CD14-positive monocyte (primary cell): ENCODE data around the gene SLC25A45. TPM values are rescaled to one million over a fixed set of nuclear protein-coding genes. Genes with fewer than 3 reads are reported as not detected.

Source experiments
- DNase-seq, 3 donors: peaks; one replicate each; pipeline ENCODE4 v3.0.0-alpha.2; 2011 to 2022
- H2AFZ ChIP-seq: 2 replicates; pipeline ENCODE4 v1.6.0; 2012; ENCODE audit warnings: mild to moderate bottlenecking, low read depth, low read length, inconsistent platforms; ENCODE audit not compliant: insufficient read depth, poor library complexity, severe bottlenecking
- H3K27ac ChIP-seq, 2 donors: 1 replicate in 1 of 2; 2 replicates in 1 of 2; pipeline ENCODE4 v1.5.1; 2012 to 2013; ENCODE audit warnings: low read length in 2 of 2, control low read depth in 1 of 2, inconsistent platforms in 1 of 2, low read depth in 1 of 2, mild to moderate bottlenecking in 1 of 2
- H3K27me3 ChIP-seq, 2 donors: one replicate each; pipeline versions ENCODE4 v1.6.0 to v1.6.1; 2011 to 2013; ENCODE audit warnings: low read length in 2 of 2; ENCODE audit not compliant: control insufficient read depth in 2 of 2, insufficient read depth in 2 of 2
- H3K36me3 ChIP-seq, 2 donors: replicated peaks in 1 of 2; 1 replicate in 1 of 2; 2 replicates in 1 of 2; pipeline versions ENCODE4 v1.5.1 to v1.6.1; 2012 to 2013; ENCODE audit warnings: low read length in 2 of 2, control low read depth in 1 of 2, inconsistent platforms in 1 of 2, mild to moderate bottlenecking in 1 of 2; ENCODE audit not compliant: insufficient read depth in 2 of 2, control insufficient read depth in 1 of 2
- H3K4me1 ChIP-seq, 2 donors: 1 replicate in 1 of 2; 2 replicates in 1 of 2; pipeline versions ENCODE4 v1.5.1 to v1.6.1; 2012 to 2013; ENCODE audit warnings: low read length in 2 of 2, control low read depth in 1 of 2, inconsistent platforms in 1 of 2, mild to moderate bottlenecking in 1 of 2, moderate library complexity in 1 of 2; ENCODE audit not compliant: insufficient read depth in 2 of 2, control insufficient read depth in 1 of 2
- H3K4me2 ChIP-seq: replicated peaks from 2 replicates; pipeline ENCODE3; 2012; ENCODE audit warnings: low read length, moderate library complexity, mild to moderate bottlenecking; ENCODE audit not compliant: poor library complexity, severe bottlenecking; ENCODE audit errors: extremely low read depth
- H3K4me3 ChIP-seq, 3 experiments: fragments of 200-600 bp in 1 of 3; sonication (generic) in 1 of 3; replicated peaks in 1 of 3; 1 replicate in 2 of 3; 2 replicates in 1 of 3; pipeline ENCODE4 v1.5.1; 2011 to 2013; ENCODE audit warnings: low read length in 3 of 3, mild to moderate bottlenecking in 3 of 3, control low read depth in 2 of 3, low read depth in 2 of 3, inconsistent platforms in 1 of 3, moderate library complexity in 1 of 3
- H3K79me2 ChIP-seq: 2 replicates; pipeline ENCODE4 v1.6.0; 2012; ENCODE audit warnings: mild to moderate bottlenecking, control low read depth, inconsistent platforms, low read length, moderate library complexity; ENCODE audit not compliant: insufficient read depth
- H3K9ac ChIP-seq: 2 replicates; pipeline ENCODE4 v1.6.0; 2017; ENCODE audit warnings: low read length, mild to moderate bottlenecking; ENCODE audit not compliant: insufficient read depth, poor library complexity, severe bottlenecking
- H3K9me3 ChIP-seq, 2 donors: replicated peaks in 1 of 2; 1 replicate in 1 of 2; 2 replicates in 1 of 2; pipeline versions ENCODE4 v1.5.1 to v1.6.1; 2012 to 2013; ENCODE audit warnings: low read length in 2 of 2, control low read depth in 1 of 2; ENCODE audit not compliant: control insufficient read depth in 1 of 2, insufficient read depth in 1 of 2
- H4K20me1 ChIP-seq: 2 replicates; pipeline ENCODE4 v1.6.0; 2012; ENCODE audit warnings: mild to moderate bottlenecking, low read length, control low read depth, moderate library complexity; ENCODE audit not compliant: insufficient read depth
- H3K27ac Mint-ChIP-seq, 7 donors: one replicate each; pipeline ENCODE4 v1.8.0; 2020; ENCODE audit warnings: mild to moderate bottlenecking in 7 of 7, mixed read lengths in 7 of 7, moderate library complexity in 6 of 7, inconsistent platforms in 2 of 7
- H3K27me3 Mint-ChIP-seq, 3 donors: one replicate each; pipeline ENCODE4 v1.8.0; 2021 to 2022; ENCODE audit warnings: low read depth in 3 of 3, mild to moderate bottlenecking in 3 of 3, mixed read lengths in 3 of 3, moderate library complexity in 3 of 3, inconsistent platforms in 1 of 3
- H3K36me3 Mint-ChIP-seq, 2 donors: one replicate each; pipeline ENCODE4 v1.8.0; 2020; ENCODE audit warnings: mixed read lengths in 2 of 2, inconsistent platforms in 1 of 2, mild to moderate bottlenecking in 1 of 2
- H3K4me1 Mint-ChIP-seq: one replicate; pipeline ENCODE4 v1.8.0; 2020; ENCODE audit warnings: mild to moderate bottlenecking, mixed read lengths
- H3K4me3 Mint-ChIP-seq, 2 donors: one replicate each; pipeline ENCODE4 v1.8.0; 2020; ENCODE audit warnings: mild to moderate bottlenecking in 2 of 2, mixed read lengths in 2 of 2, moderate library complexity in 1 of 2
- H3K9me3 Mint-ChIP-seq, 7 donors: one replicate each; pipeline ENCODE4 v1.8.0; 2020 to 2022; ENCODE audit warnings: mixed read lengths in 7 of 7, mild to moderate bottlenecking in 6 of 7, moderate library complexity in 6 of 7, inconsistent platforms in 2 of 7
- WGBS: methylation state at CpG from one replicate; pipeline ENCODE4 v1.1.5; 2013; ENCODE audit warnings: missing lambda C conversion rate; ENCODE audit not compliant: insufficient coverage; 5-methylcytosine and 5-hydroxymethylcytosine counted together
- intact Hi-C, 2 donors: fragments of 100-400 bp; cut with micrococcal nuclease; formaldehyde crosslinking; loops; one replicate each; pipeline versions ENCODE4 v1.15.0 to v1.15.1; 2023
- polyA plus RNA-seq, 3 donors: library from polyadenylated mRNA; depleted of rRNA in 1 of 3; unstranded in 2 of 3; stranded (reverse) in 1 of 3; fragments of 300-500 nt in 2 of 3; fragments of >200 nt in 1 of 3; fragmentation: Illumina TruSeq in 2 of 3; gene quantifications; 1 replicate in 2 of 3; 2 replicates in 1 of 3; pipeline ENCODE4 v1.2.3, GENCODE V29; 2012 to 2021
- TF ChIP-seq, protein P1 (sequence below): fragments of 200-600 bp; IDR thresholded peaks from one replicate; pipeline ENCODE4 v1.8.0; 2022; ENCODE audit warnings: antibody characterized with exemption, mild to moderate bottlenecking

Gene SLC25A45
- polyA plus RNA-seq, 3 donors, result 3.7 to 11.3 (median 4.1) TPM

DNA sequence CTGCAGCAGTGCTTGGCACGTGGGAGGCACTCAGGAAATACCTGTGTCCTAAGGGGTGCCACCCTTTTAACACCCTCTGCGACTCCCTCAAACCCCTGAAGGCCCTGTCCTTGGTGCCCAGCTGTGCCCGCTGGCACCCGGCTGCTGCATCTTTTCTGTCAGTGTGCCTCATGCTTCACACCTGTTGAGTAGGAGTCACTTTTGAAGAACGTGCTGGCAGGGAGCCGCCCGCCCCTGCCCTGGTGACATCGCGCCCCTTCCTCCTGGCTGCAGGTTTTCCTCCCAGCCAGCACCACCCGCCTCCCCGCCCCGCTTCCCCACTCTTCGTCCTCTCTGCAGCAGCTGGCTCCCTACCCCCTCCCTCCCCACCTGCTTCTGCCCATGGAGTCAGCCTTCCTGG lies 21.8 kb upstream of the SLC25A45 start:
- H3K4me3 ChIP-seq, result peak overlapping the region in 1 of 3 experiments; percentile 29
- DNase-seq, result no peak
- H3K4me1 ChIP-seq, result peaks cover 21 to 24% of the 10 kb centered on the region in 2 donors
- H3K4me1 Mint-ChIP-seq, result peaks cover 19% of the 10 kb centered on the region
- peak overlapping the region in 4 of 7 donors; percentile 41 to 88 (median 76) for H3K27ac Mint-ChIP-seq
- peaks cover 37% of the 10 kb centered on the region for H4K20me1 ChIP-seq
- no peak overlapping the region for H3K4me3 Mint-ChIP-seq
- H3K27ac ChIP-seq, result peak overlapping the region; percentile 41 to 60
- H3K27me3 ChIP-seq, result no peaks in the 10 kb centered on the region
- H2AFZ ChIP-seq, result no peak overlapping the region
- intact Hi-C loops, result loop anchor here in 1 of 2 donors (5.0 kb wide), 1 partner anchor 37 kb away; no protein-coding TSS in a partner anchor
- TF ChIP-seq, protein P1, sequence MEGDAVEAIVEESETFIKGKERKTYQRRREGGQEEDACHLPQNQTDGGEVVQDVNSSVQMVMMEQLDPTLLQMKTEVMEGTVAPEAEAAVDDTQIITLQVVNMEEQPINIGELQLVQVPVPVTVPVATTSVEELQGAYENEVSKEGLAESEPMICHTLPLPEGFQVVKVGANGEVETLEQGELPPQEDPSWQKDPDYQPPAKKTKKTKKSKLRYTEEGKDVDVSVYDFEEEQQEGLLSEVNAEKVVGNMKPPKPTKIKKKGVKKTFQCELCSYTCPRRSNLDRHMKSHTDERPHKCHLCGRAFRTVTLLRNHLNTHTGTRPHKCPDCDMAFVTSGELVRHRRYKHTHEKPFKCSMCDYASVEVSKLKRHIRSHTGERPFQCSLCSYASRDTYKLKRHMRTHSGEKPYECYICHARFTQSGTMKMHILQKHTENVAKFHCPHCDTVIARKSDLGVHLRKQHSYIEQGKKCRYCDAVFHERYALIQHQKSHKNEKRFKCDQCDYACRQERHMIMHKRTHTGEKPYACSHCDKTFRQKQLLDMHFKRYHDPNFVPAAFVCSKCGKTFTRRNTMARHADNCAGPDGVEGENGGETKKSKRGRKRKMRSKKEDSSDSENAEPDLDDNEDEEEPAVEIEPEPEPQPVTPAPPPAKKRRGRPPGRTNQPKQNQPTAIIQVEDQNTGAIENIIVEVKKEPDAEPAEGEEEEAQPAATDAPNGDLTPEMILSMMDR, result no peak
- peak overlapping the region; percentile 49 for H3K4me2 ChIP-seq
- no peaks in the 10 kb centered on the region for H3K79me2 ChIP-seq
- 23% methylated on average over 10 of the region's 13 CpGs for WGBS
- peaks cover 0 to 2% (median 0%) of the 10 kb centered on the region in 7 donors for H3K9me3 Mint-ChIP-seq
- H3K27me3 Mint-ChIP-seq, result peaks cover 0 to 3% (median 0%) of the 10 kb centered on the region in 3 donors
- H3K36me3 Mint-ChIP-seq, result peaks cover 53 to 84% of the 10 kb centered on the region in 2 donors
- H3K36me3 ChIP-seq, result peaks cover 43 to 80% of the 10 kb centered on the region in 2 donors
- no peaks in the 10 kb centered on the region for H3K9me3 ChIP-seq
- H3K9ac ChIP-seq, result peak overlapping the region; percentile 32

DNA sequence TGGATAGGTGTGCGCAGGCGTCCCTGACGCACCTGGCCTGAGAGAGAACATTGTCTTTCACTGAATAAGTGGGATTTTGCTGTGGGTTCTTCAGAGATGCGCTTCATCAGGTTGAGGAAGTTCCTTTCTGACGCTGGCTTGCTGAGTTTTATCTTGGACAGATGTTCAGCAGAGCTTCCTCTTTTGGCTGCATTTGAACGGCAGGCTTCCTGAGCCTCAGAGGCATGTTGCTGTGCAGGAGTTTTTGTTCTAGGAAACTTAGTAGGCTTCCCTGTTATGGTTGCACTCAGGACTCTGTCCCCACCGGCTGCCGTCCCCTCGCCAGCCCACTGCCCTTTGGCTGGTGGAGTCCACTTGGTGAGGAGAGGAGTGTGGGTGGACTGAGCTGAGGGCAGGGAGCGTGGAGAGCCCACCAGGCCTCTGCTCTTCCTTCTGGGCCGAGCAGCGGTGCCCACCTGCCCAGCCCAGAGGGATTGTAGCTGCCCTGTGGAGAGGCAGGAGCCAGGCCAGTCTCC lies 21.2 kb upstream of the SLC25A45 start:
- peaks cover 21 to 24% of the 10 kb centered on the region in 2 donors for H3K4me1 ChIP-seq

More for the DNA sequence above, 21.2 kb upstream of the SLC25A45 start:
- Mint-ChIP-seq H3K4me1 (peaks cover 19% of the 10 kb centered on the region), H3K9me3 (peaks cover 0 to 2% (median 0%) of the 10 kb centered on the region in 7 donors), H3K27ac (peak overlapping the region; percentile 76 to 92 (median 88)), H3K36me3 (peaks cover 53 to 84% of the 10 kb centered on the region in 2 donors), H3K27me3 (peaks cover 0 to 3% (median 0%) of the 10 kb centered on the region in 3 donors), H3K4me3 (peak overlapping the region in 1 of 2 donors; percentile 12)
- WGBS, result 0% methylated on average over 9 of the region's 12 CpGs
- Histone ChIP-seq H3K79me2 (no peaks in the 10 kb centered on the region), H3K9ac (peak overlapping the region; percentile 32), H3K27me3 (no peaks in the 10 kb centered on the region), H2AFZ (no peak overlapping the region), H3K4me3 (peak overlapping the region in 1 of 3 experiments; percentile 29), H3K4me2 (peak overlapping the region; percentile 49), H3K27ac (peak overlapping the region; percentile 41 to 60), H4K20me1 (peaks cover 37% of the 10 kb centered on the region), H3K36me3 (peaks cover 41 to 76% of the 10 kb centered on the region in 2 donors), H3K9me3 (no peaks in the 10 kb centered on the region)
- peak; percentile 68 to 85 (median 84) for DNase-seq
- intact Hi-C loops, result loop anchor here in 1 of 2 donors (5.0 kb wide), 1 partner anchor 36 kb away; no protein-coding TSS in a partner anchor
- TF ChIP-seq, protein P1, result no peak
